HEK293 (cell line): ENCODE data around the gene PKMYT1.

Experiments used
- CTCF ChIA-PET: fragments of 350-600 bp; formaldehyde crosslinking; extraction: SDS; loops from one replicate; lab custom pipeline; 2021; ENCODE audit warnings: antibody characterized with exemption; lab: Yijun Ruan, JAX
- POLR2A ChIA-PET: fragments of 300-600 bp; formaldehyde crosslinking; extraction: SDS; loops from one replicate; lab custom pipeline; 2020; ENCODE audit warnings: antibody characterized with exemption, inconsistent platforms; lab: Yijun Ruan, JAX
- H3K27ac ChIP-seq: fragments of 200-500 bp; sonication (Bioruptor generic); 2 replicates; pipeline ENCODE4 v1.5.1; 2014; ENCODE audit warnings: low read depth, low read length, control low read depth, inconsistent platforms; ENCODE audit errors: extremely low read depth
- H3K36me3 ChIP-seq, 2 experiments: fragments of 200-500 bp in 1 of 2; sonication (Bioruptor generic) in 1 of 2; 1 replicate in 1 of 2; 2 replicates in 1 of 2; pipeline ENCODE4 v1.5.1; 2014 to 2017; ENCODE audit warnings: inconsistent platforms in 2 of 2, low read length in 2 of 2; ENCODE audit not compliant: control insufficient read depth in 2 of 2, insufficient read depth in 1 of 2
- H3K4me1 ChIP-seq: fragments of 200-500 bp; sonication (Bioruptor generic); 2 replicates; pipeline ENCODE4 v1.5.1; 2014; ENCODE audit warnings: mild to moderate bottlenecking, low read length, inconsistent platforms; ENCODE audit not compliant: control insufficient read depth, insufficient read depth
- H3K4me3 ChIP-seq: 2 replicates; pipeline ENCODE4 v1.5.1; 2011; ENCODE audit warnings: low read depth, mild to moderate bottlenecking, control low read depth, low read length, moderate library complexity
- H3K9me3 ChIP-seq: fragments of 200-500 bp; sonication (Bioruptor generic); 2 replicates; pipeline ENCODE4 v1.5.1; 2014; ENCODE audit warnings: low read depth, low read length, inconsistent platforms; ENCODE audit not compliant: control insufficient read depth, insufficient read depth
- BCL11A ChIP-seq: fragments of 450-650 bp; formaldehyde crosslinking; IDR thresholded peaks from 2 replicates; pipeline ENCODE4 v1.5.1; 2016; ENCODE audit warnings: low read depth, missing biosample characterization, missing genetic modification characterization
- FEZF1 ChIP-seq: fragments of 450-650 bp; formaldehyde crosslinking; IDR thresholded peaks from 2 replicates; pipeline ENCODE4 v1.5.1; 2016; ENCODE audit warnings: missing biosample characterization, missing genetic modification characterization
- GLIS1 ChIP-seq: fragments of 450-650 bp; formaldehyde crosslinking; IDR thresholded peaks from 2 replicates; pipeline ENCODE4 v1.5.1; 2016; ENCODE audit warnings: missing biosample characterization, missing genetic modification characterization
- GLIS2 ChIP-seq: fragments of 450-650 bp; formaldehyde crosslinking; IDR thresholded peaks from 2 replicates; pipeline ENCODE4 v1.5.1; 2016; ENCODE audit warnings: missing biosample characterization, missing genetic modification characterization
- IKZF3 ChIP-seq: fragments of 450-650 bp; IDR thresholded peaks from 2 replicates; pipeline ENCODE4 v1.5.0; 2018; ENCODE audit warnings: missing biosample characterization, mild to moderate bottlenecking, missing genetic modification characterization, moderate library complexity
- KLF16 ChIP-seq: fragments of 450-650 bp; formaldehyde crosslinking; IDR thresholded peaks from 2 replicates; pipeline ENCODE4 v1.5.1; 2017; ENCODE audit warnings: missing biosample characterization, missing genetic modification characterization
- SETDB1 ChIP-seq: IDR thresholded peaks from one replicate; pipeline ENCODE4 v1.6.1; 2017; ENCODE audit warnings: mild to moderate bottlenecking, low read length, moderate library complexity, mixed read lengths; ENCODE audit not compliant: insufficient read length
- SP2 ChIP-seq: fragments of 450-650 bp; formaldehyde crosslinking; IDR thresholded peaks from 2 replicates; pipeline ENCODE4 v1.5.1; 2016; ENCODE audit warnings: missing biosample characterization, missing genetic modification characterization
- SP3 ChIP-seq: fragments of 450-650 bp; formaldehyde crosslinking; IDR thresholded peaks from 2 replicates; pipeline ENCODE4 v1.5.1; 2016; ENCODE audit warnings: missing biosample characterization, missing genetic modification characterization
- ZBTB17 ChIP-seq: fragments of 450-650 bp; formaldehyde crosslinking; IDR thresholded peaks from 2 replicates; pipeline ENCODE4 v1.5.1; 2016; ENCODE audit warnings: missing biosample characterization, missing genetic modification characterization
- ZFP37 ChIP-seq: fragments of 450-650 bp; formaldehyde crosslinking; IDR thresholded peaks from 2 replicates; pipeline ENCODE4 v1.5.1; 2016; ENCODE audit warnings: missing biosample characterization, missing genetic modification characterization
- ZIC2 ChIP-seq: fragments of 450-650 bp; formaldehyde crosslinking; IDR thresholded peaks from 2 replicates; pipeline ENCODE4 v1.5.1; 2016; ENCODE audit warnings: missing biosample characterization, missing genetic modification characterization
- ZNF132 ChIP-seq: fragments of 450-650 bp; formaldehyde crosslinking; IDR thresholded peaks from 2 replicates; pipeline ENCODE4 v1.5.1; 2017; ENCODE audit warnings: missing biosample characterization, missing genetic modification characterization, borderline replicate concordance
- ZNF133 ChIP-seq: fragments of 450-650 bp; formaldehyde crosslinking; IDR thresholded peaks from 2 replicates; pipeline ENCODE4 v1.5.1; 2016; ENCODE audit warnings: missing biosample characterization, missing genetic modification characterization
- ZNF174 ChIP-seq: fragments of 450-650 bp; formaldehyde crosslinking; IDR thresholded peaks from 2 replicates; pipeline ENCODE4 v1.5.0; 2017; ENCODE audit warnings: missing biosample characterization, mild to moderate bottlenecking, missing genetic modification characterization
- ZNF202 ChIP-seq: fragments of 450-650 bp; formaldehyde crosslinking; IDR thresholded peaks from 2 replicates; pipeline ENCODE4 v1.5.1; 2016; ENCODE audit warnings: missing biosample characterization, missing genetic modification characterization, borderline replicate concordance
- ZNF274 ChIP-seq, 2 experiments: fragments of 200-500 bp in 1 of 2; fragments of 450-650 bp in 1 of 2; sonication (Bioruptor generic) in 1 of 2; formaldehyde crosslinking in 1 of 2; IDR thresholded peaks; 2 replicates each; pipeline versions ENCODE4 v1.5.1 to v1.6.1; 2014 to 2016; ENCODE audit warnings: borderline replicate concordance in 1 of 2, inconsistent platforms in 1 of 2, low read length in 1 of 2, missing biosample characterization in 1 of 2, missing genetic modification characterization in 1 of 2
- ZNF311 ChIP-seq: fragments of 450-650 bp; formaldehyde crosslinking; IDR thresholded peaks from 2 replicates; pipeline ENCODE4 v1.5.1; 2017; ENCODE audit warnings: missing biosample characterization, missing genetic modification characterization, borderline replicate concordance
- ZNF350 ChIP-seq: fragments of 450-650 bp; formaldehyde crosslinking; IDR thresholded peaks from 2 replicates; pipeline ENCODE4 v1.5.0; 2017; ENCODE audit warnings: missing biosample characterization, mild to moderate bottlenecking, missing genetic modification characterization
- ZNF416 ChIP-seq: fragments of 450-650 bp; formaldehyde crosslinking; IDR thresholded peaks from 2 replicates; pipeline ENCODE4 v1.5.1; 2016; ENCODE audit warnings: missing biosample characterization, missing genetic modification characterization
- ZNF529 ChIP-seq: fragments of 450-650 bp; formaldehyde crosslinking; IDR thresholded peaks from 2 replicates; pipeline ENCODE4 v1.5.1; 2017; ENCODE audit warnings: missing genetic modification characterization, missing biosample characterization; ENCODE audit not compliant: insufficient replicate concordance
- ZNF677 ChIP-seq: fragments of 450-650 bp; IDR thresholded peaks from 2 replicates; pipeline ENCODE4 v1.5.0; 2018; ENCODE audit warnings: missing biosample characterization, mild to moderate bottlenecking, missing genetic modification characterization, moderate library complexity
- ZNF747 ChIP-seq: fragments of 450-650 bp; formaldehyde crosslinking; IDR thresholded peaks from 2 replicates; pipeline ENCODE4 v1.5.1; 2016; ENCODE audit warnings: missing biosample characterization, missing genetic modification characterization
- ZNF76 ChIP-seq: fragments of 450-650 bp; formaldehyde crosslinking; IDR thresholded peaks from 2 replicates; pipeline ENCODE4; 2016; ENCODE audit warnings: low read depth, missing biosample characterization, missing genetic modification characterization, borderline replicate concordance
- ZXDB ChIP-seq: fragments of 450-650 bp; formaldehyde crosslinking; IDR thresholded peaks from 2 replicates; pipeline ENCODE4 v1.5.1; 2016; ENCODE audit warnings: missing biosample characterization, missing genetic modification characterization
- TF ChIP-seq, protein P1 (sequence below): fragments of 450-650 bp; formaldehyde crosslinking; IDR thresholded peaks from 2 replicates; pipeline ENCODE4 v1.5.1; 2016; ENCODE audit warnings: missing biosample characterization, missing genetic modification characterization
- TF ChIP-seq, protein P2 (sequence below): fragments of 450-650 bp; formaldehyde crosslinking; IDR thresholded peaks from 2 replicates; pipeline ENCODE4 v1.5.1; 2016; ENCODE audit warnings: missing biosample characterization, missing genetic modification characterization
- TF ChIP-seq, protein P3 (sequence below): fragments of 450-650 bp; formaldehyde crosslinking; IDR thresholded peaks from 2 replicates; pipeline ENCODE4 v1.5.1; 2016; ENCODE audit warnings: missing biosample characterization, missing genetic modification characterization
- TF ChIP-seq, protein P4 (sequence below): fragments of 450-650 bp; formaldehyde crosslinking; IDR thresholded peaks from 2 replicates; pipeline ENCODE4 v1.5.1; 2016; ENCODE audit warnings: missing biosample characterization, missing genetic modification characterization
- TF ChIP-seq, protein P5 (sequence below): fragments of 450-650 bp; formaldehyde crosslinking; IDR thresholded peaks from 2 replicates; pipeline ENCODE4 v1.5.1; 2016; ENCODE audit warnings: missing biosample characterization, missing genetic modification characterization

PKMYT1 gene

DNA sequence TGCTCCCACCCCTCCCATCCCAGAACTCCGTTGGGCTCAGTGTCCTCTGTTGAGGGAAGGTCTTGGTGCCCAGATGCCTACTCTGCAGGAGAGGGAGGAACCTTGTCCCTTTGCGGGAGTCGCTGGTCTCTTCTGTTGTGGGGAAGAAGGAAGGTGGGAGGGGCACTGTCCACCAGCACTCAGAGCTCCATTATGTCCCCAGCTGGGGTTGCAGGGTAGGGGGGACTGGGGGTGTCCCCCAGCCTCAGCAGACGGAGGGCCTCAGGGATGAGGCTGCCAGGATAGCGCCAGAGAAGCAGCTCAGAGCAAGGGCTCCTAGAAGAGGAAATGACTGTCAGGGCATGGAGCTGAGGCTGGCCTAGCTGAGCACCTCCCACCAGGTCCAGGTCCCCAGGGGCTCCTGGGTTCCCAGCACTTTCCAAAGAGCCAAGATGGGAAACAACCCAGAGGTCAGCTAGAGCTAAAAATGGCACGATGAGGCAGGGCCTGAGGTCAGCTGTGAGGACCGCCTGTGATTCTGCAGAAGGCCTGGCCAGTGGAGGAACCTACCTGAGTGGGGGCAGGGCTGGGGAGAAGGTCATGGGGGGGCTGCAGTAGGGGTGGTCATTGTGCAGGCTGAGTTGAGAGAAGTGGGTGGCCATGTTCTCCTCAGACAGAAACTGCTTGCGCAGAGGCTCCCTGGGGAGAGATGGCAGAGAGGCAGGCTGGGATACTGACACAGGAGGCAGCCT lies 42.6 kb upstream of the PKMYT1 start:
- CTCF ChIA-PET: interaction anchor here (0.6 to 4.1 kb wide), 6 partner anchors 8 to 1922 kb away, joined by 3 to 41 read pairs (median 3); no protein-coding TSS in a partner anchor
- TF ChIP-seq GLIS1 (tag by site-specific recombination) (peak; percentile 80), ZNF133 (tag by site-specific recombination) (no peak), SP2 (tag by site-specific recombination) (peak; percentile 33; the same call in 1 of the 2 replicates), KLF16 (tag by site-specific recombination) (no peak), ZNF529 (no peak), SETDB1 (no peak), GLIS2 (tag by site-specific recombination) (peak; percentile 71), ZXDB (peak; percentile 12; the same call in 1 of the 2 replicates), IKZF3 (no peak; the same call in 1 of the 2 replicates), ZNF132 (tag by site-specific recombination) (no peak), ZBTB17 (tag by site-specific recombination) (0 out of 2 replicates have a peak, but pooled peaks have one; percentile 0), SP3 (tag by site-specific recombination) (no peak), ZNF202 (tag by site-specific recombination) (no peak), ZNF274 (IDR thresholded peaks at IDR 0.05; ENCODE audit: low read length) (no peak), ZNF274 (tag by site-specific recombination; IDR thresholded peaks at IDR 0.05; ENCODE audit: borderline replicate concordance) (no peak), ZNF677 (no peak), ZNF416 (no peak), ZNF747 (no peak), ZNF174 (tag by site-specific recombination) (no peak), ZNF350 (tag by site-specific recombination) (no peak), ZNF76 (tag by site-specific recombination) (peak; percentile 91; the same call in 1 of the 2 replicates), BCL11A (tag by site-specific recombination) (peak; percentile 52; the same call in 1 of the 2 replicates), ZFP37 (tag by site-specific recombination) (peak; percentile 41; the same call in 1 of the 2 replicates), ZIC2 (peak; percentile 23), FEZF1 (tag by site-specific recombination) (no peak), ZNF311 (tag by site-specific recombination) (no peak)
- TF ChIP-seq, protein P1, sequence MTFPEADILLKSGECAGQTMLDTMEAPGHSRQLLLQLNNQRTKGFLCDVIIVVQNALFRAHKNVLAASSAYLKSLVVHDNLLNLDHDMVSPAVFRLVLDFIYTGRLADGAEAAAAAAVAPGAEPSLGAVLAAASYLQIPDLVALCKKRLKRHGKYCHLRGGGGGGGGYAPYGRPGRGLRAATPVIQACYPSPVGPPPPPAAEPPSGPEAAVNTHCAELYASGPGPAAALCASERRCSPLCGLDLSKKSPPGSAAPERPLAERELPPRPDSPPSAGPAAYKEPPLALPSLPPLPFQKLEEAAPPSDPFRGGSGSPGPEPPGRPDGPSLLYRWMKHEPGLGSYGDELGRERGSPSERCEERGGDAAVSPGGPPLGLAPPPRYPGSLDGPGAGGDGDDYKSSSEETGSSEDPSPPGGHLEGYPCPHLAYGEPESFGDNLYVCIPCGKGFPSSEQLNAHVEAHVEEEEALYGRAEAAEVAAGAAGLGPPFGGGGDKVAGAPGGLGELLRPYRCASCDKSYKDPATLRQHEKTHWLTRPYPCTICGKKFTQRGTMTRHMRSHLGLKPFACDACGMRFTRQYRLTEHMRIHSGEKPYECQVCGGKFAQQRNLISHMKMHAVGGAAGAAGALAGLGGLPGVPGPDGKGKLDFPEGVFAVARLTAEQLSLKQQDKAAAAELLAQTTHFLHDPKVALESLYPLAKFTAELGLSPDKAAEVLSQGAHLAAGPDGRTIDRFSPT (tag by site-specific recombination): 0 out of 2 replicates have a peak, but pooled peaks have one; percentile 68
- TF ChIP-seq, protein P2, sequence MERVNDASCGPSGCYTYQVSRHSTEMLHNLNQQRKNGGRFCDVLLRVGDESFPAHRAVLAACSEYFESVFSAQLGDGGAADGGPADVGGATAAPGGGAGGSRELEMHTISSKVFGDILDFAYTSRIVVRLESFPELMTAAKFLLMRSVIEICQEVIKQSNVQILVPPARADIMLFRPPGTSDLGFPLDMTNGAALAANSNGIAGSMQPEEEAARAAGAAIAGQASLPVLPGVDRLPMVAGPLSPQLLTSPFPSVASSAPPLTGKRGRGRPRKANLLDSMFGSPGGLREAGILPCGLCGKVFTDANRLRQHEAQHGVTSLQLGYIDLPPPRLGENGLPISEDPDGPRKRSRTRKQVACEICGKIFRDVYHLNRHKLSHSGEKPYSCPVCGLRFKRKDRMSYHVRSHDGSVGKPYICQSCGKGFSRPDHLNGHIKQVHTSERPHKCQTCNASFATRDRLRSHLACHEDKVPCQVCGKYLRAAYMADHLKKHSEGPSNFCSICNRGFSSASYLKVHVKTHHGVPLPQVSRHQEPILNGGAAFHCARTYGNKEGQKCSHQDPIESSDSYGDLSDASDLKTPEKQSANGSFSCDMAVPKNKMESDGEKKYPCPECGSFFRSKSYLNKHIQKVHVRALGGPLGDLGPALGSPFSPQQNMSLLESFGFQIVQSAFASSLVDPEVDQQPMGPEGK: 0 out of 2 replicates have a peak, but pooled peaks have one; percentile 32
- TF ChIP-seq, protein P3, sequence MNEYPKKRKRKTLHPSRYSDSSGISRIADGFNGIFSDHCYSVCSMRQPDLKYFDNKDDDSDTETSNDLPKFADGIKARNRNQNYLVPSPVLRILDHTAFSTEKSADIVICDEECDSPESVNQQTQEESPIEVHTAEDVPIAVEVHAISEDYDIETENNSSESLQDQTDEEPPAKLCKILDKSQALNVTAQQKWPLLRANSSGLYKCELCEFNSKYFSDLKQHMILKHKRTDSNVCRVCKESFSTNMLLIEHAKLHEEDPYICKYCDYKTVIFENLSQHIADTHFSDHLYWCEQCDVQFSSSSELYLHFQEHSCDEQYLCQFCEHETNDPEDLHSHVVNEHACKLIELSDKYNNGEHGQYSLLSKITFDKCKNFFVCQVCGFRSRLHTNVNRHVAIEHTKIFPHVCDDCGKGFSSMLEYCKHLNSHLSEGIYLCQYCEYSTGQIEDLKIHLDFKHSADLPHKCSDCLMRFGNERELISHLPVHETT (tag by site-specific recombination): no peak; the same call in none of the 2 replicates
- TF ChIP-seq, protein P4, sequence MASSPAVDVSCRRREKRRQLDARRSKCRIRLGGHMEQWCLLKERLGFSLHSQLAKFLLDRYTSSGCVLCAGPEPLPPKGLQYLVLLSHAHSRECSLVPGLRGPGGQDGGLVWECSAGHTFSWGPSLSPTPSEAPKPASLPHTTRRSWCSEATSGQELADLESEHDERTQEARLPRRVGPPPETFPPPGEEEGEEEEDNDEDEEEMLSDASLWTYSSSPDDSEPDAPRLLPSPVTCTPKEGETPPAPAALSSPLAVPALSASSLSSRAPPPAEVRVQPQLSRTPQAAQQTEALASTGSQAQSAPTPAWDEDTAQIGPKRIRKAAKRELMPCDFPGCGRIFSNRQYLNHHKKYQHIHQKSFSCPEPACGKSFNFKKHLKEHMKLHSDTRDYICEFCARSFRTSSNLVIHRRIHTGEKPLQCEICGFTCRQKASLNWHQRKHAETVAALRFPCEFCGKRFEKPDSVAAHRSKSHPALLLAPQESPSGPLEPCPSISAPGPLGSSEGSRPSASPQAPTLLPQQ (tag by site-specific recombination): no peak
- TF ChIP-seq, protein P5, sequence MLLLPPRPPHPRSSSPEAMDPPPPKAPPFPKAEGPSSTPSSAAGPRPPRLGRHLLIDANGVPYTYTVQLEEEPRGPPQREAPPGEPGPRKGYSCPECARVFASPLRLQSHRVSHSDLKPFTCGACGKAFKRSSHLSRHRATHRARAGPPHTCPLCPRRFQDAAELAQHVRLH: no peak
- TF ChIP-seq, all 188 proteins: peak for 11
- no peaks in the 10 kb centered on the region for H3K9me3 ChIP-seq
- H3K27ac ChIP-seq: peak overlapping the region; percentile 54
- H3K4me1 ChIP-seq: peaks cover 23% of the 10 kb centered on the region
- POLR2A ChIA-PET: interaction anchor here (0.6 to 11.9 kb wide), 14 partner anchors 10 to 488 kb away, joined by 3 to 247 read pairs (median 4); partner anchors contain the start of genes KREMEN2, PAQR4 and PKMYT1
- peak overlapping the region; percentile 72 for H3K4me3 ChIP-seq
- peaks cover 0 to 22% of the 10 kb centered on the region in 2 experiments; a peak in 1 of 3 replicates for H3K36me3 ChIP-seq
